ENCODE results near the gene ZNF532. TPM values are rescaled to one million over a fixed set of nuclear protein-coding genes. Genes with fewer than 3 reads are reported as not detected.

Gene ZNF532
- total and polyA plus RNA-seq, 9 of the 15 experiments (the other 6 are each of a cell fraction or from before 2014, with no cell fraction given) = 0.42 TPM; not detected in 8

GRCh38 chr18:58966704-58967103 is 102.0 kb downstream of the ZNF532 start:
- H4K20me1 ChIP-seq (replicated peaks; ENCODE audit: control insufficient read depth, insufficient read depth, low read length) = no peaks in the 10 kb centered on the region
- no peak for ATAC-seq
- H3K27ac ChIP-seq (ENCODE audit: extremely low read depth, low read depth, low read length) = no peak overlapping the region
- DNase-seq (ENCODE audit: extremely low read depth in 1 of 4, low spot score in 3 of 4) = no peak
- no peak overlapping the region for H2AFZ ChIP-seq (ENCODE audit: low read depth, low read length)
- no peak overlapping the region for H3K9ac ChIP-seq (ENCODE audit: insufficient read depth in 1 of 2, low read depth in 2 of 2, low read length in 2 of 2)
- H3K4me3 ChIP-seq = no peak overlapping the region
- peaks cover 2 to 18% of the 10 kb centered on the region in 2 experiments; a peak in 4 of 5 replicates for H3K27me3 ChIP-seq (ENCODE audit: control insufficient read depth in 2 of 2, insufficient read depth in 2 of 2, low read length in 2 of 2)
- POLR2A ChIA-PET = no interaction called here
- CTCF ChIA-PET (ENCODE audit: low intra/inter-chr PET ratio) = no interaction called here
- in situ Hi-C loops (cut with MboI) = no loop called here
- 0% methylated on average over 3 of the region's 3 CpGs for WGBS (ENCODE audit: insufficient coverage, low coverage, missing lambda C conversion rate)
- BruUV-seq (replicated peaks) = no TSS peak
- H3K79me2 ChIP-seq (ENCODE audit: control insufficient read depth, insufficient read depth, low read length) = no peaks in the 10 kb centered on the region
- intact Hi-C loops (cut with micrococcal nuclease) = no loop called here
- H3K9me3 ChIP-seq (replicated peaks; ENCODE audit: control insufficient read depth, insufficient read depth, low read depth, low read length) = no peaks in the 10 kb centered on the region
- no peak for FAIRE-seq
- H3K36me3 ChIP-seq (ENCODE audit: control insufficient read depth, insufficient read depth, low read length) = no peaks in the 10 kb centered on the region
- H3K4me2 ChIP-seq (ENCODE audit: insufficient read depth, low read length) = no peak overlapping the region
- no peaks in the 10 kb centered on the region for H3K4me1 ChIP-seq (replicated peaks in 1 of 2; ENCODE audit: control insufficient read depth in 2 of 2, insufficient read depth in 2 of 2, low read length in 2 of 2)
- TF ChIP-seq NR2F6 (CRISPR knock-in tag; IDR thresholded peaks at IDR 0.05) (no peak), NFE2L1 (tag; IDR thresholded peaks at IDR 0.05; ENCODE audit: borderline replicate concordance, low read depth) (no peak), FOS (IDR thresholded peaks at IDR 0.05; ENCODE audit: extremely low read depth, insufficient read length) (no peak), SMARCB1 (IDR thresholded peaks at IDR 0.05; ENCODE audit: insufficient read length, low read depth) (no peak), POLR2AphosphoS2 (IDR thresholded peaks at IDR 0.05; ENCODE audit: low read length) (no peak), DMBX1 (CRISPR knock-in tag; IDR thresholded peaks at IDR 0.05; ENCODE audit: borderline replicate concordance) (no peak), PTTG1 (tag; IDR thresholded peaks at IDR 0.05; ENCODE audit: low read depth) (no peak)
- TF ChIP-seq, protein P1, sequence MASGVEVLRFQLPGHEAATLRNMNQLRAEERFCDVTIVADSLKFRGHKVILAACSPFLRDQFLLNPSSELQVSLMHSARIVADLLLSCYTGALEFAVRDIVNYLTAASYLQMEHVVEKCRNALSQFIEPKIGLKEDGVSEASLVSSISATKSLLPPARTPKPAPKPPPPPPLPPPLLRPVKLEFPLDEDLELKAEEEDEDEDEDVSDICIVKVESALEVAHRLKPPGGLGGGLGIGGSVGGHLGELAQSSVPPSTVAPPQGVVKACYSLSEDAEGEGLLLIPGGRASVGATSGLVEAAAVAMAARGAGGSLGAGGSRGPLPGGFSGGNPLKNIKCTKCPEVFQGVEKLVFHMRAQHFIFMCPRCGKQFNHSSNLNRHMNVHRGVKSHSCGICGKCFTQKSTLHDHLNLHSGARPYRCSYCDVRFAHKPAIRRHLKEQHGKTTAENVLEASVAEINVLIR (CRISPR knock-in tag; IDR thresholded peaks at IDR 0.05) = no peak
- TF ChIP-seq, protein P2, sequence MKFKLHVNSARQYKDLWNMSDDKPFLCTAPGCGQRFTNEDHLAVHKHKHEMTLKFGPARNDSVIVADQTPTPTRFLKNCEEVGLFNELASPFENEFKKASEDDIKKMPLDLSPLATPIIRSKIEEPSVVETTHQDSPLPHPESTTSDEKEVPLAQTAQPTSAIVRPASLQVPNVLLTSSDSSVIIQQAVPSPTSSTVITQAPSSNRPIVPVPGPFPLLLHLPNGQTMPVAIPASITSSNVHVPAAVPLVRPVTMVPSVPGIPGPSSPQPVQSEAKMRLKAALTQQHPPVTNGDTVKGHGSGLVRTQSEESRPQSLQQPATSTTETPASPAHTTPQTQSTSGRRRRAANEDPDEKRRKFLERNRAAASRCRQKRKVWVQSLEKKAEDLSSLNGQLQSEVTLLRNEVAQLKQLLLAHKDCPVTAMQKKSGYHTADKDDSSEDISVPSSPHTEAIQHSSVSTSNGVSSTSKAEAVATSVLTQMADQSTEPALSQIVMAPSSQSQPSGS (CRISPR knock-in tag; IDR thresholded peaks at IDR 0.05) = no peak
- peaks cover 2% of the 10 kb centered on the region for H3K9me1 ChIP-seq (ENCODE audit: control insufficient read depth, insufficient read depth, low read length)
